Stimulated activated CD8-positive, alpha-beta memory T cell treated with anti-CD3 and anti-CD28 coated beads, Interleukin-4, amount 100 ng/mL, for 24 hours (primary cell): ENCODE data around the gene KISS1R.
"Not testable (repeated sequence)": the region's sequence is repeated elsewhere in the genome, so short reads cannot be mapped to it uniquely, and the experiment has no call there.

Experiments used
- DNase-seq: peaks from one replicate; pipeline ENCODE4 v3.0.0-alpha.2; 2020; ENCODE audit warnings: low read depth

KISS1R gene

GRCh38 chr19:954672-955494 is 37.8 kb downstream of the KISS1R start:
- no peak for DNase-seq

GRCh38 chr19:955803-956765 is 39.0 kb downstream of the KISS1R start:
- DNase-seq = no peak

- no peak for DNase-seq
These were observed 39.8 kb downstream of the KISS1R start for GRCh38 chr19:956766-957440.

GRCh38 chr19:957578-957977 is 40.4 kb downstream of the KISS1R start:
- not testable (repeated sequence) for DNase-seq

GRCh38 chr19:958967-959855 is 42.1 kb downstream of the KISS1R start:
- DNase-seq = peak; percentile 31

GRCh38 chr19:960020-960419 is 42.9 kb downstream of the KISS1R start:
- DNase-seq = no peak

- DNase-seq = no peak
These were observed 43.4 kb downstream of the KISS1R start for GRCh38 chr19:960601-960938.

- no peak for DNase-seq
These were observed 44.9 kb downstream of the KISS1R start for GRCh38 chr19:961866-962620.

- DNase-seq = no peak
These were observed 45.7 kb downstream of the KISS1R start for GRCh38 chr19:962683-963400.

- no peak for DNase-seq
These were observed 46.4 kb downstream of the KISS1R start for GRCh38 chr19:963486-963951.

GRCh38 chr19:964116-964520 is 47.0 kb downstream of the KISS1R start:
- DNase-seq = no peak

- DNase-seq = no peak
These were observed 47.9 kb downstream of the KISS1R start for GRCh38 chr19:964761-965694.

- DNase-seq = no peak
These were observed 49.5 kb downstream of the KISS1R start for GRCh38 chr19:966485-967088.
